Posterior cingulate gyrus (tissue), 11 donors: ENCODE results near the gene INPP5B.
"Not testable (repeated sequence)": the region's sequence is repeated elsewhere in the genome, so short reads cannot be mapped to it uniquely, and the experiment has no call there.

Source experiments
- DNase-seq, 10 donors: peaks; one replicate each; pipeline versions ENCODE4 v3.0.0 to v3.0.0-alpha.2; 2020 to 2021; ENCODE audit warnings: mixed read lengths in 3 of 10
- intact Hi-C: fragments of 100-400 bp; cut with DNase I; formaldehyde crosslinking; loops from one replicate; pipeline ENCODE4 v1.15.1; 2023

INPP5B gene

DNA sequence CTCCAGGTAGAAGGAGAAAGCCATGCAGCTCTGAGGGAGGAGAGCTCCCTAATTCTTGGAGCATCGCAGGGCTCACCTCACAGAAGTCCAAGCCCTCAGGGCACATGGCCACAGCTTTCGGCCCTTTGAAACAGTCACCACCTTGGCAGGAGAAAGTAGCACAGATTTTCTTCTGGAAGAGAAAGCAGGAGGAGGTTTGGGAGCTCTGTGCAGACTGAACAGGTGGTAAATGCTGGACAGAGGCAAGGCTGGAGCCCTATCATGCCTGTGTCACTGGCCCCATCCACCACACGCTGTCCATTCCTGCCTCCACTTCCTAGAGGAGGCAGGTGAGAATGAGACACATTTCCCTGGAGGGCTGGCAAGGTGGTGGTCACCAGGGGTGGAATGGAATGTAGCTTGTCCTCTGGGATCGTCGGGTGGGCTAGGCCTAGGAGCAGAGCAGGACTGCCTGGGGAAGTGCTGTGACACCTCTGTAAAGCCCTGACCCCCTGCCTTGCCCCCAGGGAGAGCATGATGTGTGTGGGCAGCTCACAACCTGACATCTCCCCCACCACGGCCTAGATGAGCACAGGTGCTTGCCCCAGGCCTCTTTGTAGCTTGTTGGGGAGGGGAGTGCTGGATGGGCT is 2.8 kb upstream of the INPP5B start:
- peak in 2 of 10 donors; percentile 52 for DNase-seq
- intact Hi-C loops, result no loop called here

DNA sequence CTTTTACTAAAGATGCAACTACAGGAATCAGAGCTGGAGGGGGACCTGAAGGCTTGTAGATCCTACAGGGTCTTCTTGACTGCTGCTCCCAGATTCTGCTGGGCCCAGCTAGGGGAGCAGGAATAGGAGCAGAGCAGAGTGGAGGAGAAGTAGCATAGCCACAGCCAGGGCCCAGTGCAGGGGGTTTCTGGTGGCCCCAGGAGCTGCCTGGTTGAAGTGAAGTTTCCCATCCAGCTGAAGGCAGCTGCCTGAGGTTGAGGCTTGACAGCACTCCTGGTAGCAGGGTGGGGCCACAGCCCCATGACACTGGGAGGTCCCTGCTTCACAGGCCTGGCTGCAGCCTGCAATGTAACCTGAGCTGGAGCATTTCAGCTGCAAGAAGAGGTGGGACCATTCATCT is 2.0 kb upstream of the INPP5B start:
- intact Hi-C loops, result no loop called here
- DNase-seq, result peak in 1 of 10 donors; percentile 55

GRCh38 chr1:37948166-37948565 is 1.3 kb upstream of the INPP5B start:
- intact Hi-C loops, result no loop called here
- DNase-seq, result peak in 1 of 10 donors; percentile 21

- peak in 2 of 10 donors; percentile 28 to 55 for DNase-seq
- intact Hi-C loops, result loop anchor here (2.0 kb wide), 1 partner anchor 65 kb away; the partner anchor contains the start of gene UTP11
Observed at GRCh38 chr1:37947364-37947763, 511 bp upstream of the INPP5B start.

- intact Hi-C loops, result loop anchor here (1.0 to 2.0 kb wide), 2 partner anchors 15 to 67 kb away; partner anchors contain the start of gene UTP11
- peak in 7 of 10 donors; percentile 11 to 89 (median 29) for DNase-seq
Observed at GRCh38 chr1:37945743-37946702, 830 bp downstream of the INPP5B start.

- no peak for DNase-seq
- intact Hi-C loops, result no loop called here
Observed at GRCh38 chr1:37945251-37945650, 1.6 kb downstream of the INPP5B start.

GRCh38 chr1:37944816-37945215 is 2.0 kb downstream of the INPP5B start:
- DNase-seq, result no peak
- intact Hi-C loops, result no loop called here

DNA sequence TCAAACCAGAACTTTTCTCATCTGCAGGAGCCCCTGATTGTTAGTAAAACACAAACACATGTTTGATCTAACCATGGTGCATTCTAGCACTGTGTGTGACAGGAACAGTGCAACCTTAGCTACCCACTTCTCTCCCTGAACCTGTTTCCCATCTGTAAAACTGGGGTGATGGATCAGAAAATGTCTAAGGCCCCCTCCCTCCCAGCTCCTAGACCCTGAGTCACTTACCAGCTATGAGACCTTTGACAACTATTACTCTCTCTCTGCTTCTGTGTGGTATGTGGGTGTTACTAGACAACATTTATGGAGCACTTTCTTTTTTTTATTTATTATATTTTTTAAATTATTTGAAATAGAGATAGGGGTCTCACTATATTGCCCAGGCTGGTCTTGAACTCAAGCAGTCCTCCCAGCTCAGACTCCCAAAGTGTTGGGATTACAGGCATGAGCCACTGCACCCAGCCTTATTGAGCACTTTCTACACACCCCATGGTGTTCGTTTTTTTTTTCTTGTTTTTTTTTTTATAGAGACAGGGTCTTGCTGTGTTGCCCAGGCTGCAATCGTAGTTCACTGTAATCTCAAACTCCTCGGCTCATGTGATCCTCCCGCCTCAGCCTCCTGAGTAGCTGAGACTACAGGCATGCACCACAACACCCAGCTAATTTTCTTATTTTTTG is 2.6 kb downstream of the INPP5B start:
- intact Hi-C loops, result no loop called here
- peak in 1 of 10 donors; percentile 3 for DNase-seq

DNA sequence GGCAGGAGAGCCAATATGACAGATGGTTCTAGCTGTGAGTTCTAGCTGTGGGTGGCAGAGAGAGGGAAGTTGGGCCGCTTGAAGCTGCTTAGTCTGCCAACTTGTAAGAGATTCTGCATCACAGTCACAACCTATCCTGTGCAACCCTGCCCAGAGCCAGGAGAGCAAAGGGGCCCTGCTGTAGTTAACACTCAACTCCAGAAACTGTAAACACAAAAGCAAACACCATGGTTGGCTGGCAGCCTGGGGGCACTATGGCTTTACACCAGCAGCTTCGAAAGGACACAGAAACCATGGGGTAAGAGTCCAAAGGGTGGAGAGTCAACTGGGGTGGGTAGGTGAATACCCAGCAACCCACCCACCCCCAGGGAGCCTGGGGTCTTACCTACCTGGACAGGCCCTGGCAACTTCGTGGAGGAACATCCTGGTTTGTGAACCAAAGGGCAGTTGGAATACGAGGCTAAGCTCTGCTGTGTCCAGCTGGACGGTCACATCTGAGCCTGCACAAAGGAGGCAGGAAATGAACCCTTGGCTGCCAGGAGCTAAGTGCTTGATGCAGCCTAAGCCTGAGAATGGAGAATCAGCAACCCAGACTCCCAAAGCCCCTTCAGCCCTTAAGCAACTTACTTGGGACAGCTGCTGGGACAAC is 6.4 kb downstream of the INPP5B start:
- peak in 1 of 10 donors; percentile 65 for DNase-seq
- intact Hi-C loops, result no loop called here

- DNase-seq, intact Hi-C loops: not testable (repeated sequence)
Observed at GRCh38 chr1:37936760-37937159, 10.1 kb downstream of the INPP5B start.

DNA sequence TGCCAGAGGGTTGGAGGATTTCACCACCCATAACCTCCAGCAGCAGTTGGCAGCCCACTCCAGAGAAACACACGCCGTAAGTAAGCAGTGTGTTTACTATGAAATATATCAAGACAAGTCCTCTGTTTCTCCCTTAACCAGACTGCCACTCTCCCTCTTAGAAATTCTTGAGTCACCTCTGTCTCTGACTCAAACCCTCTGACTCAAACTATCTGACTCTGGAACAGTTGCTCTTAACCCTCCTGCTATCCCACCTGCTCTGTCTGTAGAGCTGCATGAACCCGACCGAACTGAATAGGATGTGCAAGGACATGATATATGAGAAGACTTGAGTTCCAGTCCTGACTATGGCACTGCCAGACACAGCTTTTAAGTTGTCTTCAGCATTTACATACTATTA is 14.1 kb downstream of the INPP5B start:
- intact Hi-C loops, result no loop called here
- no peak for DNase-seq

GRCh38 chr1:37931361-37932158 is 15.3 kb downstream of the INPP5B start:
- DNase-seq, result peak; percentile 89 to 99 (median 96)
- intact Hi-C loops, result loop anchor here (1.0 kb wide), 1 partner anchor 15 kb away; no protein-coding TSS in a partner anchor

- DNase-seq, result no peak
Observed at GRCh38 chr1:37931102-37931360, 15.8 kb downstream of the INPP5B start.

DNA sequence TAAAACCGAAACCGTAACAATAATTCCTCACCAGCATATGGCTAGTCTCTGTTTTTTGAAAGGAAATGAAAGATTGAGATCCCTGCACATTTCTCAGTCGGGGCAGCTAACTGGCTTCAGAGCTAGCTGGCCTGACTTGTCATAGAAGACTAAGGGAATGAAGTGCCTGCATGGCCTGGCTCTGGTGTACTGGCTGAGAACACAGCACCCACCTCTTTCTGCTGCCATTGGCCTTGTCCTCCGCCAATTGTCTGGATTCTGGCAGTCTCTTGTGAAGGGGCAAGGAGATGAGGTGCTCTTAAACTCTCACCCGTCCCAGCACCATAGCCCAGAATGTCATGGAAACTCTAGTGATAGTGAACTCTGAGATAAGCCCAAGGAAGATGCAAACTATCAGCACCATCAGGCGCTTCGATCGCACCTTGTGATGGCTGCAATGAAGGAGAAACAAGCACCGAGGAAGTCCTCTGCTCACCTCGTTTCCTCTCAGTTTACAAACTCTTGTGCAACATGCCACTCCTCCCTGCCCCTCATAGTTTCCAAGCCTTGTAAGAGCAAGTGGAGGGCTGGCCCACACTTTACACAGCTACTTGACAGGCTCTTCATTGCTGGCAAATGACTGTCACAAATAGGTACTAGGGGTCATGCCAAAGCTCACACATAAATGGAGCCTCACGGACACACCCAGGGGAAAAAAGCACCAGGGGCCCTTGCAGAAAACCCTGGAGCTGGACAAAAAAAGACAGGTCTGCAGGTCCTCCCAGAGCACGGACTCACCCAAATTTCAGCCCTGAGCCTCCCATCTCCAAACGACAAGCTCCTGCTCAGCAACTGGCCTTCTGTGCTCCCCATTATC is 16.4 kb downstream of the INPP5B start:
- DNase-seq, result no peak
- intact Hi-C loops, result loop anchor here (1.0 kb wide), 1 partner anchor 16 kb away; no protein-coding TSS in a partner anchor

More at GRCh38 chr1:37931102-37931360, 15.8 kb downstream of the INPP5B start:
- intact Hi-C loops, result loop anchor here (1.0 kb wide), 1 partner anchor 15 kb away; no protein-coding TSS in a partner anchor

DNA sequence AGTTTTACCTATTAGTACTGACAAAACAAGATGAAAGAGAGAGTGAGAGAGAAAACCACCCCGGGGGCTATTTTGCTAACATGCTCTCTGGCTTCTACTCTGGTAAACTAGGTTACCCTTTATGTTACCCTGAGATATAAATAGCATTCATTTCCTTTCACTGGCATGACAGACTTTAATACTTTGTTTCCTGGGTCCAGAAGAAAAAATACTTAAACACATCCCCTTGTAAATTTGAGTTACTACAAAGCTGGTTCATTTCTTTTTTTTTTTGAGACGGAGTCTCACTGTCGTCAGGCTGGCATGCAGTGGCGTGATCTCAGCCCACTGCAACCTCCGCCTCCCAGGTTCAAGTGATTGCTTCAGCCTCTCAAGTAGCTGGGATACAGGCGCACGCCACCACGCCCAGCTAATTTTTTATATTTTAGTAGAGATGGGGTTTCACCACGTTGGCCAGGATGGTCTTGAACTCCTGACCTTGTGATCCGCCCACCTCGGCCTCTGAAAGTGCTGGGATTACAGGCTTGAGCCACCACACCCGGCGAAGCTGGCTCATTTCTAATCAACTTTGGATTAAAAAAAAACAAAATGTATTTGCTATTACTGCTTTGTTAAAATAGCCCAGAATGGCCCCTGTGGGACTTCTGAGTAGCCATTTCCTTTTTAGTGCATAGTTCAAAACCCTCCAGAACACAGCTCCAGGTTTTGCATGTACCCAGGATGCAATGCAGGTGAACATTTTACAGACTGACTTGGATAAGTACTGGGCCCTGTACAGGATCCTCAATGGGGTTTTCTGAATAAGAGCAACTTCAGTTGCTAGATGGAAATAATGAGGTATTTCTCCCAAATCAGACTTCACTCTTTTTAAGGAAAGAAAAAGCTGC is 20.6 kb downstream of the INPP5B start:
- intact Hi-C loops, result no loop called here
- no peak for DNase-seq

- intact Hi-C loops, result no loop called here
- DNase-seq, result no peak
Observed at GRCh38 chr1:37925316-37925715, 21.5 kb downstream of the INPP5B start.

GRCh38 chr1:37923551-37923889 is 23.3 kb downstream of the INPP5B start:
- no peak for DNase-seq
- intact Hi-C loops, result no loop called here
